ENCODE data around the gene ADGRF4. TPM values are rescaled to one million over a fixed set of nuclear protein-coding genes. Genes with fewer than 3 reads are reported as not detected.

The ADGRF4 gene
- total and polyA plus RNA-seq, 9 donors = 0.11 to 1.3 (median 0.27) TPM; not detected in 2

DNA sequence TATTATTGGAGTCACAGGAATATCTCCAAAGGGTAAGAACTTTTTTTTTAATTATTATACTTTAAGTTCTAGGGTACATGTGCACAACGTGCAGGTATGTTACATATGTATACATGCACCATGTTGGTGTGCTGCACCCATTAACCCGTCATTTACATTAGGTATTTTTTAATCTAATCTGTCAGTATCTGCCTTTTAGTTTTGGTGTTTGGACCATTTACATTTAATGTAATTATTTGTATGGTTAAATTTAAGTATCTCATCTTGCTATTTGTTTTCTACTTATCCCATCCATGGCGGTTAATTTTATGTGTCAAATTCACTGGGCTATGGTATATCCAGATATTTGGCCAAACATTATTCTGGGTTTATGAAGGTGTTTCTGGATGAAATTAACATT, 68.1 kb downstream of the ADGRF4 start:
- no peaks in the 10 kb centered on the region for H3K27me3 ChIP-seq
- WGBS, 3 donors = 85 to 91% (median 88%) methylated on average over 3 of the region's 3 CpGs

DNA sequence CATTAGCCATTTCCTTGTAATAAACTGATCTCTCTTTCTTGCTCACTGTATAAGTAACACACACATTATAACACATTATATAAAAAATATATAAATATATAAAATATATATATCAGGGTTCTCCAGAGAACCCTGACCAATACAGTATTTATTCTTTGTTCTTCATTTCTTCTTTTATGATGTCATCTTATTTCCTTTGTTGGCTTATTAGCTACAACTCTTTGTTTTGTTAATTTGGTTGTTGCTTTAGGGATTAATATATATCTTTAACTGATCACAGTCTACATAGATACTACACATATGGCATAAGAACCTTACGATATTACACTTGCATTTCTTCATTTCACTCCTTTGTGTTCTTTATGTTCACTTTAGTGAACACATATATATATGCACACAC, 68.7 kb downstream of the ADGRF4 start:
- Histone ChIP-seq H3K27me3 (no peaks in the 10 kb centered on the region), H3K9me3 (no peaks in the 10 kb centered on the region), H3K4me3 (no peak overlapping the region), H3K36me3 (no peaks in the 10 kb centered on the region), H3K27ac (no peak overlapping the region), H3K4me1 (ENCODE audit: insufficient read depth) (no peaks in the 10 kb centered on the region)
- WGBS, 3 donors = 49 to 92% (median 58%) methylated on average over 1 of the region's 1 CpG
- DNase-seq = no peak
- TF ChIP-seq EP300 (IDR thresholded peaks at IDR 0.05) (no peak), POLR2A (IDR thresholded peaks at IDR 0.05) (no peak)
- TF ChIP-seq, protein P1, sequence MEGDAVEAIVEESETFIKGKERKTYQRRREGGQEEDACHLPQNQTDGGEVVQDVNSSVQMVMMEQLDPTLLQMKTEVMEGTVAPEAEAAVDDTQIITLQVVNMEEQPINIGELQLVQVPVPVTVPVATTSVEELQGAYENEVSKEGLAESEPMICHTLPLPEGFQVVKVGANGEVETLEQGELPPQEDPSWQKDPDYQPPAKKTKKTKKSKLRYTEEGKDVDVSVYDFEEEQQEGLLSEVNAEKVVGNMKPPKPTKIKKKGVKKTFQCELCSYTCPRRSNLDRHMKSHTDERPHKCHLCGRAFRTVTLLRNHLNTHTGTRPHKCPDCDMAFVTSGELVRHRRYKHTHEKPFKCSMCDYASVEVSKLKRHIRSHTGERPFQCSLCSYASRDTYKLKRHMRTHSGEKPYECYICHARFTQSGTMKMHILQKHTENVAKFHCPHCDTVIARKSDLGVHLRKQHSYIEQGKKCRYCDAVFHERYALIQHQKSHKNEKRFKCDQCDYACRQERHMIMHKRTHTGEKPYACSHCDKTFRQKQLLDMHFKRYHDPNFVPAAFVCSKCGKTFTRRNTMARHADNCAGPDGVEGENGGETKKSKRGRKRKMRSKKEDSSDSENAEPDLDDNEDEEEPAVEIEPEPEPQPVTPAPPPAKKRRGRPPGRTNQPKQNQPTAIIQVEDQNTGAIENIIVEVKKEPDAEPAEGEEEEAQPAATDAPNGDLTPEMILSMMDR (IDR thresholded peaks at IDR 0.05) = no peak
- intact Hi-C loops (cut with DNase I) = no loop called here

More for the DNA sequence above, 68.1 kb downstream of the ADGRF4 start:
- H3K4me1 ChIP-seq (ENCODE audit: insufficient read depth) = no peaks in the 10 kb centered on the region
- no peaks in the 10 kb centered on the region for H3K36me3 ChIP-seq
- no peaks in the 10 kb centered on the region for H3K9me3 ChIP-seq
- DNase-seq = no peak
- no peak overlapping the region for H3K4me3 ChIP-seq
- no peak for TF ChIP-seq POLR2A (IDR thresholded peaks at IDR 0.05)
- TF ChIP-seq, protein P1 (IDR thresholded peaks at IDR 0.05) = no peak
- no peak for TF ChIP-seq EP300 (IDR thresholded peaks at IDR 0.05)
- H3K27ac ChIP-seq = no peak overlapping the region
- intact Hi-C loops (cut with DNase I) = no loop called here

- TF ChIP-seq POLR2A (IDR thresholded peaks at IDR 0.05) = no peak
- TF ChIP-seq, protein P1 (IDR thresholded peaks at IDR 0.05) = no peak
- Histone ChIP-seq H3K9me3 (no peaks in the 10 kb centered on the region), H3K4me1 (ENCODE audit: insufficient read depth) (no peaks in the 10 kb centered on the region), H3K4me3 (no peak overlapping the region), H3K36me3 (no peaks in the 10 kb centered on the region), H3K27ac (no peak overlapping the region), H3K27me3 (no peaks in the 10 kb centered on the region)
- no peak for DNase-seq
- intact Hi-C loops (cut with DNase I) = no loop called here
Observed at GRCh38 chr6:47769982-47770381, 71.6 kb downstream of the ADGRF4 start.

Other genes starting within 250 kb of the ADGRF4 start
- 10 to 100 TPM; 14.6 to 40.7 (median 17.6) TPM for gene CD2AP, start 220.8 kb upstream of the ADGRF4 start, total RNA-seq
- 10 to 100 TPM in 1 of 2 donors, 1 to 10 TPM in 1; 6.9 to 10.1 TPM for gene CD2AP, start 220.8 kb upstream of the ADGRF4 start, polyA plus RNA-seq
- gene OPN5, start 83.5 kb downstream of the ADGRF4 start, total RNA-seq = not detected
- not detected for gene OPN5, start 83.5 kb downstream of the ADGRF4 start, polyA plus RNA-seq